Right ventricle myocardium superior (tissue), 1 donor: ENCODE results near the gene GPX2. TPM values are rescaled to one million over a fixed set of nuclear protein-coding genes. Genes with fewer than 3 reads are reported as not detected.

Experiments
- ATAC-seq: fragments of 200-7000 bp; cut with Tn5 transposase; one replicate; pipeline ENCODE4 v1.9.1; 2020; ENCODE audit warnings: mild to moderate bottlenecking; ENCODE audit not compliant: poor library complexity
- DNase-seq: peaks from one replicate; pipeline ENCODE4 v3.0.0-alpha.2; 2020
- intact Hi-C: fragments of 100-400 bp; cut with DNase I; formaldehyde crosslinking; loops from one replicate; pipeline ENCODE4 v1.11.2; 2022
- total RNA-seq: library from RNA; stranded (reverse); fragmentation: NEBNext Ultra II Directional; extraction: Animal tissue kit (Norgen Biotek cat#: 25700); gene quantifications from one replicate; pipeline ENCODE4 v1.2.1, GENCODE V29; 2021
- donor health status: DM: no; HTN: yes; CAD: no; lungs with severe emphysema.

The GPX2 gene
- total RNA-seq, 1 donor from 2014 or later, result not detected

DNA sequence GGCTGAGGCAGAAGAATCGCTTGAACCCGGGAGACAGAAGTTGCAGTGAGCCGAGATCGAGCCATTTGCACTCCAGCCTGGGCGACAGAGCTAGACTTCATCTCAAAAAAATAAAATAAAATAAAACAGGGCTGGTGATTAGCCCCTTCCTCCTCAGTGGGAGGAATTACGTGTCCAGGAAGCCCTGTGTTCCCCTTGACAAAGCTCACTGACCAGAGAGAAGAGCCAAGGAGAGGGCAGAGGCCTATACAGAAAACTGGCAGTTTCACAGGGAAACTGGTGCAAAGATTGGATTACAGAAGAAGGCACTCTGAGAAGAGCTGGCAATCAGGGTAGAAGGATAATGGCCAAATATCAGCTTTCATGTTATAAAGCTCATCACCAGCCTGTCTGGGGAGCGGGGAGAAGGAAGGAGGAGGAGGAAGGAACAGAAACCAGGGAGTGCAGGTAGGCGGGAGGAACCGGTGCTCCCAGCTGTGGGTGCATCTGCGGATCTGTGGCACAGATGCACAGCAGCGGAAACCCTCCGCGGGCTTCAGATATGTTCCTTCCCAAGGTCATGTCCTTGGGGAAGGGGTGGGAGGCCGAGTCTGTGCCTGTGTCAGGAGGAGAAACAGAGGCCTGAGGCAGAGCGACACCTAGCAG, 22.9 kb upstream of the GPX2 start:
- intact Hi-C loops, result no loop called here
- no peak for DNase-seq
- no peak for ATAC-seq

DNA sequence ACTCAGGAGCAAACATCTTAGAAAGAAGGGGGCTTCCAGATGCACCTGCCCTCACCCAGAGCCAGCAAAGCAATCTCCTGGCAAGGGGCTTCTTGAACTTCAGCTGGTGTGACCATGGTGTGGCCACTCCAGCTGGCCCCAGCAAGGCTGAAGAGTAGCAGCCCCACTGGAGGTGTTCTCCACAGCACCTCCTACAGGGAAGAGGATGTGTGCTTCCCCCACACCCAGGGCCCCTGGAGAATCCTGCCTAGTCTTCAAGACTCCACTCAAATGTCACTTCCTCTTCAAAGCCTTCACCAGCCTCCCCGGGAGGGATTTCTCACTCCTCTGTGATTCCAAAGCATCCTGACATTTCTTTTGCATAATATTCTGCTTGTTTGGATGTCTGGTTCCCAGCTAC, 21.1 kb upstream of the GPX2 start:
- DNase-seq (no peak), ATAC-seq (no peak)
- intact Hi-C loops, result no loop called here

DNA sequence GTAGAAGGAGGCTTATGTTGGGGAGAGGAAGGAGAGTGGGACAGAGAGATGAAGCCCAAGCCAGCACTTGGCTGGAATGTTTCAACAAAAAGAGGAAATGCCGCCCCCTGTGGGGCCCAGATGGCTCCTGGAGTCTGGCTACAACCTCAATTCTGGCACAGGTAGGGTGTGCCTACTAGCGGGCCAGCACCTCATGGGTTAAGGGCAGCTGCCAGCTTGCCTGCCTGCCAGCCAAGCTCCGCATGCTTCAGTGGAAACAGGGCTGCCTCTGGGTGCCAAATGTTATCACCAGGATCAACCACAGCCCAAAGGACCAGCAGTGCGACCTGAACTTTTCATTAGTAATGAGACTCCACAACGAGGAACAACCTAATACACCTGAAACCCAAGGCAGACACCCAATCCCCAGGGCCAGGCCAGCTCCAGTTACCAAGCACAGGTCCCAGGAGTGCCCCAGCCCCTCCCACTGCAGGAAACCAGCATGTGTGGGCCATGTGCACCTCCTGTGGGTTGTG, 18.3 kb upstream of the GPX2 start:
- no peak for DNase-seq
- peak; percentile 36 for ATAC-seq
- intact Hi-C loops, result no loop called here

DNA sequence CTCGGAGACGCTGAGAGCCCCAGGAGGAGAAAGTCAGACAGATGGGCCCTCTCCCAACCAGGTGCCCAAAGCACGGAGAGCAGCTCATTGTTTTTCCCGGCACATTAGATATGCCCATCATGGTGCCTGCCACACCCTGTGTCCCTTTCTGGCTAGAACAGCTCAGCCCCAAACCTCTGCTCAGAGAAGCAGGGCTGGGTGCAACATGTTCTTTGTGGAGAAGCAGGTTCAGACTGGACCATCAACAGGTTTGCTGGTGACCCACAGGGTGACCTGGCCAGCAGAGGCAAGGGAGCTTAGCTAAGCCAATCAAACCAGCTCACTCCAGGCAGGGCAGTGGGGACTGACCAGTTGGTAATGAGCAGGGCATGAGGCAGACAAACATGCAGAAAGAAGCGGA, 16.2 kb upstream of the GPX2 start:
- intact Hi-C loops, result no loop called here
- DNase-seq (no peak), ATAC-seq (no peak)

DNA sequence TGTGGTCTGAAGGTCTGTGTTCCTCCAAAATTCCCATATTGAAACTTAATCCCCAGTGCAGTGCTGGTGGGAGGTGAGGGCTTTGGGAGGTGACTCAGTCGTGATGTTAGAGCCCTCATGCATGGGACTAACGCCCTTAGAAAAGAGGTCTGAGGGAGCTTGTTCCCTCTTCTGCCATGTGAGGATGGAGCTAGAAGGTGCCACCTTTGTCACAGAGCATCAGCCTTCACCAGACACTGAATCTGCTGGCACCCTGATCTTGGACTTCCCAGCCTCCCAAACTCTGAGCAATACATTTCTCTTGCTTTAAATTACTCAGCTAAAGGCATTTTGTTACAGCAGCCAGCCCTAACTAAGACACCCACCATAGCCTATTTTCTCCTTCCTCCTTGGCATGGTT, 15.7 kb upstream of the GPX2 start:
- ATAC-seq (no peak), DNase-seq (no peak)
- intact Hi-C loops, result no loop called here

DNA sequence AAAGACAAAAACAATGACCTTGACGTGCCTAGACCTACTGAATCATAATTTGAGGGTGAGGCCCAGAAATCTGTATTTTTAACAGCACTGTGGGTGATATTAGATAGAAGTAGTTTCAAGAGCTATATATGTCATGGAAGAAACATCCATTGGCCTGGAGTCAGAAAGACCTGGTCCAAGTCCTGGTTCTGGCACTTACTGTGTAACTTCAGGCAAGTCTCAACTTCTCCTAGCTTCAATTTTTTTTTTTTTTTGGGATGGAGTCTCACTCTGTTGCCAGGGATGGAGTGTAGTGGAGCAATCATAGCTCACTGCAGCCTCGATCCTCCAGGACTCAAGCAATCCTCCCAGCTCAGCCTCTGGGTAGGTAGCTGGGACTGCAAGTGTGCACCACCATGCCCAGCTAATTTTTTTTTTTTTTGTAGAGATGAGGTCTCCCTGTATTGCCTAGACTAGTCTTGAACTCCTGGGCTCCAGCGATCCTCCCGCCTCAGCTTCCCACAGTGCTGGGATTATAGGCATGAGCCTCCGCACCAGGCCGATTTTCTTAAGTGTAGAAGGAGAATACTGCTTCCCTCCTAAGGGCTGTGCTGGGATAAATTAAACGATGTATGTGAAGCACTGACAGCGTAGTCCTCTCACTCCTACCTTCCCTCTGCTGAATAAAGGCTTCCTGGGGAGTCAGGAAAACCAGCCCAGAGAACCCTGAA, 14.3 kb upstream of the GPX2 start:
- intact Hi-C loops, result no loop called here

DNA sequence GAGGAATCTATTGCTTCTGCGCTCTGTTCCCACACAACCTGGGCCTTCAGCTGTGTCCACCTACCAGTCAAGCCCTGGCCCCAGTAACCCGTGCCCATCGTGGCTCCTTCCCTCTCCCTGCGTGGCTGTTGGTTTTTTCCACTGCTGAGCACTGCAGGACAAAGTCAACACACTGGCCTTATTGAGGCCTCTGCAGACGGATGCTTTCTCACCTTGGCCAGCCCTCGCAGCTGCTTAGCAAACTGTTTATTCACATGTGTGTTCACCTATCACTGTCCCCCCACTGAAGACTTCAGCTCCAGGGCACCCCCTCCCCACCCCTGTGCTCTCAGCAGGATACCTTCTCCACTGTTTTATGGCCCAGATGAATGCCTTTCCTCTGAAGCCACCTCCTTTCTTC, 12.8 kb upstream of the GPX2 start:
- intact Hi-C loops, result no loop called here
- ATAC-seq (no peak), DNase-seq (no peak)

More for the DNA sequence above, 14.3 kb upstream of the GPX2 start:
- DNase-seq, result no peak
- ATAC-seq, result no peak

DNA sequence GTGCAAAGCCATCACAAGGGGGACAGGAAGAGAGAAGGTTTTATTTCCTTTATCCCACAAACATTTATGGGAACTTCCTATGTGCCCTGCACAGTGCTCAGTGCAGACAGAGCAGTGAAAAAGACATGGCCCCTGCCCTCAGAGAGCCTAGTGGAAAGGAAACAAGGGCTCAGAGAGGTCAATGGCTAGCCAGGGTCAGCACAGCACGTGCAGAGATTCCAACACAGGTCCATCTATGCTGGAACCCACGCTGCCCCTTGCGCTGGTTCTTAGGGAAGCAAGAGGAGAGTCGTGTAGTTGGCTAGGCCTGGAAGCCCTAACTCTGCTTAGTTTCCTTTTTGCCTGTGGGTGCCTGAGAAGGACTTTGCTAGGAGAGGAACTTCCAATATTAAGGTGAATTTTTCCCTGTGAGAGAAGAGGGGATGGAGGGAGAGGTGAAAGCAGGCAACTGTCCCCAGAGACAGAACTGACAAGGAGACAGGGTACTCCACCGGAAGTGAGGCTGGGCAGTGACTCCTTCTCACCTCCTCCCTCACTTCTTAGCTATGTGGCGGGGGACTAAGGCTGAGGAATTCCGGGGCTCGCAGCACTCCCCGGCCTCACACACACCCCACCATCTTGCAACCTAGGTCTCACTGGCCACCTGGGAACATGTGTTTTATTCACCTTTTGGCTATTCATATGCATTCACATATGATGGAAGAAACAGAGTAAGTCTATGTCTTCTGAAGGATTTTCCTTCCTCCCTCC, 12.1 kb upstream of the GPX2 start:
- intact Hi-C loops, result no loop called here
- DNase-seq (no peak), ATAC-seq (no peak)

DNA sequence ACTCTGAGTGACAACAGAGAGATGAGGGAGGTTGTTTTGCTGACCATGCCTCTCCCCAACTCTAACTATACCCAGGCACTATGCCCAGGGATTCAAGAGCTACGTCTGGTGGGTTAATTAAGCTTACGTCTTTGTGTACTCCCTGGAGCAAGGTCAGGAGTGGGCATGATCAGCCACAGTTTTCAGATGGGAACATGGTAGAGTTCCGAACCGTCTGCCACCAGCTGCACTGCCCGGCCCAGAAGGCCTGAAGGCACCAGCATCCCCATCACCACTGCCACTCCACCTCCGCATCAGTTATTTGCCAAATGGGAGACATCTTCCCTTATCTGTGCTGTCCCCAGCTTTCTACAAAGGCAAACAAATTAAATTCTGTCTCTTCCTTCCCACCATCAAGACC, 11.1 kb upstream of the GPX2 start:
- DNase-seq (no peak), ATAC-seq (no peak)
- intact Hi-C loops, result no loop called here

DNA sequence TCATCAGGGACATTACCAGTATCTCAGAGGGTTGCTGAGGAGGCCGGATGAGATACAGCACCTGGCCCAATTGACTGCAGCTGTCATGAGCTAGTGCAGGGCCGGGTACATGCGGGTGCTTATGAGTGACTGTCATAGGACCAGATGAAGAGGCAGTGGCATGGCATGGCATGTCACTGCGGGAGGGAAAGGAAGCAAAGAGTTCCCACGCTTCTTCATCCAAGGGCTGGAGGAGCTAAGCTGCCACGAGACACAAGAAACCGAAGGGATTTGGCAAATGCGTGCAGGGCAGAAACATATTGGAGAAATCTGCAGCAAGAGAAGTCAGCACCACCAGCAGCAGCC, 10.7 kb upstream of the GPX2 start:
- no peak for DNase-seq
- intact Hi-C loops, result no loop called here
- ATAC-seq, result no peak

DNA sequence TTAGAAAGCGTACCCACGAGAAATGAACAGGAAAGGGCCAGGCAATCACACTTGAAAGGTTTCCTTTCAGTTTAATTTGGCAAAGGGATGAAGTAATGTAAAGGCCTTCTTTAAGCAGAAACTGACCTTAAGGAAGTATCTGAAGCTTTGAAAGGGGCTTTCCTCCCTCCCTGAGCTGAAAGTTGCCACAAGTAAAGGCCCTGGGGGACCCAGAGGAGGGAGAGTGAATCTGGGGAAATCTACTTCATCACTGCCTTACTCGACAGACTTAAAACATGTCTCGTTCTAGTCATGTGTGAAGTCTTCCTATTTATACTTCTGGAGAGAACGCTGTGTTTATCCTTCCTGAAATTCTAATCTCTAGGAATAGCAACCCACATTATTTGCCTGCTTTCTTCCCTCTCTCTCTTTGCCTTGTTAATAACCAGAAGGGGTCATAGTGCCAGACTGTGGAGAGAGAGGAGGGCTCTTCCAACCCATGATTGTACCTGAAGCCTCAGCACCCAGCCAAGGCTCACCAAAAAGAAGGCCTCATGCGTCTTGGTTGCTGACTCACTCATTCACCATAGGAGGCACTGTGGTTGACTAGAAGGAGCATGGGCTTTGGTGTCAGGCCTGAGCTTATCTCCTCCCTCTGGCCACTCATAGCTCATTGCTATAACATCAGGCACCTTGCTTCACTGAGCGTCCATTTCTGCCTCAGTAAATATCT, 10.2 kb upstream of the GPX2 start:
- intact Hi-C loops, result no loop called here
- ATAC-seq, result no peak

DNA sequence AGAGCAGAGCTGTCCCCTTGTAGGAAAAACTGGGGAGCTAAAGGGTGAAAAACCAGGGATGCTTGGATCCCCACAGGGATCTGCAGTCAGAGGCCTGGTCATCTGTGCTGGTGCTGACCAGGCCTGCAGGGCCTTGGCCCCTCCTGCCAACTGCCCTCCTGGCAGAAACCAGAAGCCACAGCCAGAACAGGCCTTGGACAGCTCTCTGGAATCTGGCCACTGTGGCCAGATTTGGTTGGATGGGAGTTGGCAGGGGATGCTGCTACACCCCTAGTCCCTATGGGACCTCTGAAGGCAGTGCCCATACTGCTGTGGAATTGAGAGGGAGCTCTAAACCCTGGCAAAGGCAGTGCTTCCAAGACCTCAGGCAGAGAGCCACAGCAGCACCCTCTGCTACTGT, 9.2 kb upstream of the GPX2 start:
- no peak for DNase-seq
- peak; percentile 55 for ATAC-seq
- intact Hi-C loops, result no loop called here

More for the DNA sequence above, 10.2 kb upstream of the GPX2 start:
- no peak for DNase-seq

DNA sequence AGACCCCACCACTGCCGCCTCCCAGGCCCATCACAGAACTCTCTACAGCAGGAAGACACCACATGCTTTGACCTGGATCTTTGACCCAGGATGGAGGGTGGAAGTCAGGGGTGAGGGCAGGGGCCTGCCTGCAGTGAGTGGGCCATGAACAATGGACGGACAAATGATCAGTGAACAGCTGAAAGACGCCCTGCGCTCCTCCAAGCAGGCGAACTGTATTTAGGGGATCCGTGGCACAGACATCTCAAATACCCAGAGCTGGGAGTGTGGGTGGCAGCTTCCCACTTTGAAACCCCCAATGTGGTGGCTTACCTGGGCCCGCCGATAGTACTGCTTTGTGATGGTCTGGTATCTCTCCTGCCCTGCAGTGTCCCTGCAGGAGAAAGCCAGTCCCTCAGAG, 8.7 kb upstream of the GPX2 start:
- DNase-seq, result no peak
- intact Hi-C loops, result no loop called here
- peak; percentile 21 for ATAC-seq

DNA sequence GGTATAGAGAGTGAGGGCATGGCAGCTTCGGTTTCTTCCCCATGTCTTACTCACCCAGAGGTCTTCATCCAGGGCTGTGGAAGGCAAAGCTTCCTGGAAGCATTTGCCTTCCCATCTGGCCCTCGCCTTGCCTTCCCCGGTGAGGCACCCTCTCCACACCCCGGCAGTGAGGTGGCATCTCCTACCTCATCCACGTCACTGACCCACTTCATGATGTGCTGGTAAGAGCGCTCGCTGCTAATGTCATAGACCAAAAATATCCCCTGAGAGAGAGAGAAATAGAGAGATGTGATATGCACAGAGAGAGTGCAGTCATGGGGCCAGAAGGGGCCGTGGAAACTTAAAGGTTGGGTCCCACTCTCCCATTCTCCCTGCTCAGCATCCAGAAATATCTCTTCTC, 8.3 kb upstream of the GPX2 start:
- intact Hi-C loops, result no loop called here
- peak; percentile 64 for DNase-seq
- peak; percentile 84 for ATAC-seq

DNA sequence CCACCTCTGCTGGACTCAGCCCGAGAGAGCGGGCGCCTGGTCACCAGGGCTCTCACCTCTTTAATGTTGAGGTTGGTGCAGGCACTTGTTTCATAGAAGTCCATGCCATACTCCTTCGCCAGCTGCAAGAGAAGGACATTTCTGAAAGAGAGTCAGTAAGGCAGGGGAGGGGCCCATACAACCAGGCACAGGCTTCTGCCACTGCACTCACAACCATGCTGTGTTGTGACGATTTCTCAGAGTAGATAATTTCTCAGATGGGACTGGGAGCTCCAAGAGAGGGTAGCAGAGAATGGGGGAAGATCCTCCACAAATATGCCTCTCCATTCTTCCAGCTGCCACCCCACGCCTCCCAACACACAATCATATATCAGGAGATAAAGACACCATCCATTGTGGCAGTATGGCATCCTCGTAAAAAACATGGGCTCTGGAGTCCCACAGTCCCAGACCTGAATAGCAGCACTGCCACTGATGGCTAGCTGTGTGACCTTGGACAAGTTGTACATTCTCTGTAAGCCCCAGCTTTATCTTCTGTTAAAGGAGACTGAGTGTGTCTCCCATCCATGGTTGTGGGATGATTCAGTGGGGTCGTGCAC, 6.2 kb upstream of the GPX2 start:
- ATAC-seq (no peak), DNase-seq (no peak)
- intact Hi-C loops, result no loop called here

DNA sequence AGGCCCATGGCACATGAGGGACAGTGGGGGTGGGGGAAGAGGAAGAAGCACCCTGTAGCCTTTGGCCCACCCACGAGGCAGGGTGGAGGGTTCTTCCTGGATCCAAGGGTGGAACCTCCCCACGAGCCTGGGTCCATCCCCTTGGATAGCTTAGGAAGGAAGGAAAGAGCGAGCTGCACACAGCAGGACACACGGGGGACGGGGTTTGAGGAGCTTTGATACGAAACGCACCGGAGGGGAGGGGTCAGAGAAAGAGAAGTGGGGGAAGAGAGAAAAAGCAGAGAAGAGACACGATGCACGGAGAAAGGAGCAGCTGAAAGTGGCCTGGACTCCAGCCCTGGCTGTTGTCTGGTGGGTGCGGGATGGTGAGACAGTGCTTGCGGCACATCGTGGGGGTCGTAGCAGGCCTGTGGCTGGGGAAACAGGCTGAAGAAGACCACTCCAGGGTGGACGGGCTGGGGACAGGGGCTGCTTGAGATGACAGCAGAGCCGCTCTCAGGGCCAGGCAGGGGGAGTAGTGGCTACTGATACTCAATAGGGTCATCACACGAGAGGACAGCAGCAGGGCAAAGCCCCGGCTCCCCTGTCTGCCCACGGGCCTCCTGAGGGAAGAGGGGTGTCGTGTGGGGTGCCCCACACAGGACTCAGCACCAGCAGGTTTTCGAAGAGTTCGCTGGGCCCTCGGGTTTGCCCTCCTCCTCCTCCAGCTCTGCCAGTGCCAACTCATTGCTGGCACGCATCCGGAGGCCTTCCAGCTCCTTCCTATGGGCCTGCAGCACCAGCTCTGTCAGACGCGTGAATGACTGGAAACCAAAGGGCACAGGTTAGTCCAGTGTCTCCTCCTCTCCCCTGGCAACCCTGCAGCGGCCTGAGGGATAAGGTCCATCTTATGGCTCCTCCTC, 5.4 kb upstream of the GPX2 start:
- intact Hi-C loops, result no loop called here
- peak; percentile 67 for DNase-seq
- ATAC-seq, result peak; percentile 46

DNA sequence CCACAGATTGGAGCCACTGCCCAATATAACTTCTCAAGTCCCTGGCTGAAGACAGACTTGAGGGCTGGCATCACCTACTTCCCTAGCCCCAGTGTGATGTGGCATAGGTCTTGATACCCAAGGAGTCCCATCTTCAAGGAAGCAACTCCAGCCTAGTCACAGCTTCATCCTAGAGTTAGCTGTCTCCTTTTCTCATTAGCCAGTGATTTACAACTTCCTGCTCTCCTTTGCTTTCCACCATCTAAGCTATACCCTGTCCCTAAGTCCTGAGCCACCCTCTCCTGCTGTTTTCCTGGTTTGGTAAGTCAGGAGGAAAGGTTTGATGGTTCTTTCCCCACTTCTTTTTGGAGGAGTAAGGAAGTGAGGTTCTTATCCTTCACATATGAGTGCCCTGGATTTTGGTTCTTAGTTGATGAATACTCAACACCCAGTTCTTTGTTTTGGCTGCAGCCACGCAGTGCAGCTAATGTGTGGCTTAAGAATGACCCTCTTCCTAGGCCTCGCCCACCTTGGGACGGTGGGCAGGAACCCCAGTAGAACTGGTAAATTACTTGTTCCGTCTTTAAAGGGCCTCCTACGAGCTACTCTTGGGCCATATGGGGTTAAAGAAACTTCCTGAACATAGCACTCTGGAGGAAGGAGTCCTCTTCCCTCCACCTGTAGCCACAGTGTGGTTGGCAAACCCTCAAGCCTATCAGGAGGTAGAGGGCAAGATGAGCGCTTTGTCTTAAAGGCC, 3.9 kb upstream of the GPX2 start:
- ATAC-seq, result no peak
- intact Hi-C loops, result no loop called here
- DNase-seq, result no peak
